ENCODE measurements around the gene CLIC3.

- no peak for TF ChIP-seq CTCF (IDR thresholded peaks at IDR 0.05; ENCODE audit: low read depth, low read length)
- TF ChIP-seq EZH2phosphoT487 (IDR thresholded peaks at IDR 0.05; ENCODE audit: low read depth), result no peak
Measured at GRCh38 chr9:136982232-136983051, 13.9 kb downstream of the CLIC3 start, which contains the start of gene LCNL1.
